HT-29 (cell line): ENCODE measurements around the gene ATP2C1. TPM values are rescaled to one million over a fixed set of nuclear protein-coding genes. Genes with fewer than 3 reads are reported as not detected.

ENCODE experiments used
- DNase-seq: peaks from one replicate; pipeline ENCODE4 v3.0.0-alpha.2; 2015; ENCODE audit warnings: low spot score
- total RNA-seq: library from RNA; depleted of rRNA; stranded (reverse); fragments of >200 nt; shearing (Covaris generic); gene quantifications from 2 replicates; pipeline ENCODE4 v1.2.3, GENCODE V29; 2014

Gene ATP2C1
- total RNA-seq, 1 experiment from 2014 or later = 29.3 TPM

DNA sequence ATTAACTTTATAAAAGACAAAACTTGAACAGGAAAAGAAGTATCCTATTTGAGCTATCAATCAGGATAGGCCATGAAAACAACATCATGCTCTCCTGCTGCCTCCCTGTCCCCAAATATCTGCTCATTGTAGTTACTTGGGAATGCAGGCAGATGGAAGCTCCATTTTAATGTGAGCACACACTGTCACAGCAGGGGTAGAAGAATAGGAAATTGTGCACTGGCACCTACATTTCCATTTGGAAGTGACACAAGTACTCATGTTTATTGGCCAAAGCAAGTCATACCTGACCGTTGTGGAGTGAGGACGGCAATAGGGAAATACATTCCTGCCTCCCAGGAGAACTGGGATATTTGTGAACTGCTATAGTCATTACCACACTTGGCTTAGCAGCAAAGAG lies 80.3 kb downstream of the ATP2C1 start:
- DNase-seq = no peak

- no peak for DNase-seq
Measured at GRCh38 chr3:130975251-130975650, 81.4 kb downstream of the ATP2C1 start.

DNA sequence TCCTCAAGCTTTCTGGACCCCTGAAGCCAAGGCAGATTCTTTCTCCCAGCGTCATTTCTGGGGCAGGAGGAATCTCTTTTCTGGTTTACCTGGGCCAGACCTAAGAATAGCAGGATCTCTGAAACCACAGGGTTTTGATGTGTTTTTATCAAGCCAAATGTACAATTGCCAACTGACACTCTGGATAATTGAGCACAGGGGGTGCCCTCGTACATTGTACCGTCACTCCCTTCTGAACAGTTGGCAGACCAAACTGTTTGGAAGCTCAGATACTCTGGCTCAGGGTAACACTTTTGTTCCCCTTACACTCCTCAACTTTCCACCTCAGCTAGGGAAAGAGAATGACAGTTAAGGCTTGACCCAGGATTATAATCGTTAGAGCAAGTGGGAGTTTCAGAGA lies 82.8 kb downstream of the ATP2C1 start:
- DNase-seq = no peak

DNA sequence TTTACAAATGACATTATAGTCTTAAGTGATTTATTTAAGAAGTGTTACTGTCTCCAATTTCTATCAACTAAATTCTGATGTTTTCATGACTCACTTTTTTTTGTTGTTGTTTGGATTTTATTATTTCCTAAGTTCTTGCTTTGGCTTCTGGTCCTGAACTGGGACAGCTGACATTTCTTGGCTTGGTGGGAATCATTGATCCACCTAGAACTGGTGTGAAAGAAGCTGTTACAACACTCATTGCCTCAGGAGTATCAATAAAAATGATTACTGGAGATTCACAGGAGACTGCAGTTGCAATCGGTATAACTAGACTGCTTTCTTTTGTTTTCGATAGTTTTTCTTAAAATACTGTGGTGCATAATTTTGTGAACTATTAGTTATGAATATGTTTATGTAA lies 85.2 kb downstream of the ATP2C1 start:
- no peak for DNase-seq

DNA sequence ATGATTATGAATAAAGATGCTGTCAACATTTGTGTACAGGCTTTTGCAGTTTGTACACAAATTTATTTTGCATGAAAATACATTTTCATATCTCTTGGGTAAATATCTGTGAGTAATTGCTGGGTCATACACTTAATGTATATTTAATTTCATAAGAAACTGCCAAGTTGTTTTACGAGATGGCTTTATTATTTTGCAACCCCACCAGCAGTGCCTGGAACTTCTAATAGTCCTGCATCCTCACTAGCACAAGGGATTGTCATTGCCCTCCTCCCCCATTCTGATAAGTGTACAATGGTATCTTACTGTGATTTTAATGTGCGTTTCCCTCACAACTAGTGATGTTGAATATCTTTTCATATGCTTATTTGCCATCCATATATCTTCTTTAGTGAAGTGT lies 87.6 kb downstream of the ATP2C1 start:
- no peak for DNase-seq

DNA sequence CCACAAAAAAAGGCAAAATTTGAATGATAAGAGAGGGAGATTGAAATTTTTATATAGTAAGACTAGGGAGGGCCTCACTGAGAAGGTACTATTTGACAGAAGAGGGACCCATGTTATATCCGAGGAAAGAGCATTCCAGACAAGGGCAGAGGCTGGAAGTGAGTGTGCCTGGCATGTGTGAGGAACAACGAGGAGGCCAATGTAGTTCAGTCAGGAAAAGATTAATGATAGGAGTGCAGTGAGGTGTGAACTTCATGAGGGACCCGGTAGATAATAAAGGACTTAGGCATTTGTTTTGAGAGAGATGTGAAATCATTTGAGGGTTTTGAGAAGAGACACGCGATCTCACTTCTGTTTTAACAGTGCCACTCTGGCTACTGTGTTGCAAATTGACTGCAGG lies 96.4 kb downstream of the ATP2C1 start:
- DNase-seq = no peak

- DNase-seq = no peak
Measured at GRCh38 chr3:130991126-130991525, 97.2 kb downstream of the ATP2C1 start.

- DNase-seq = no peak
Measured at GRCh38 chr3:130992344-130992743, 98.5 kb downstream of the ATP2C1 start.

GRCh38 chr3:130997289-130997688 lies 103.4 kb downstream of the ATP2C1 start:
- DNase-seq = no peak

- DNase-seq = no peak
Measured at GRCh38 chr3:131001071-131001470, 107.2 kb downstream of the ATP2C1 start.

DNA sequence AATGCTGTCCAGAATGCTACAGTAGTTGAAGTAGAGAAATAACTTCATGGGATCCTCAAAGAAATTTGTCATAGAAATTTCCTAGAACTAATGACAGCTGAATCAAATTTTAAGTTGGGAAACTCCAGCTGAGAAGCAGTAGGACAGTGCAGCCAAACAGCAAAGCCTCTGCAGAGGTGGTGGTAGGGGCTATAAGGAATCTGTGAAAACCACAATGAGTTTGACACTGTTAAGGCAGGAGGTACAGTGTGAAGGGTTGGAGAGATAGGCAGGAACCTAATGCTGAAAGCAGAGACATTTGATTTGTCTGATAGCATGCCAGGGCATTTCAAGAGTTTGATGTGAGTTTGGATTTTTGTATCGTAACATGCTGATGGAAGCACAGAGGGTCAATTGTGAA lies 110.7 kb downstream of the ATP2C1 start:
- no peak for DNase-seq

DNA sequence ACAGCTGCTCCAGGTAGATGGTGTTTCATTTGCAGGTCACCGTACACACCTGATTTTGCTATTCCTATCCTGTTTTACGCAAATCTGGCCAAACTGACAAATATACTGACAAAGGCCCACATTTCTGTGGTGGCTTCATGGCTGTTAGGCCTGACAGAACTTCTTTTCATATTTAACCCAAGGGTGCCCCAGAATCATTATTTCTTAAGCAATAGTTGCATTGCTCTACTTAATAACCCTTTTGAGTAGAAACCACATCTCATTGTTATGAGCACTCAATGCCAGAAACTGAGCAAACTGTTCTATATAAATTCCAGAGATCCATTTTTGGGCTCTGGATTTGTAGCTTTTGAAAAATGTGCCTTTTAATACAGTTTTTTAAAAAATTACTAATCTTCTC lies 113.4 kb downstream of the ATP2C1 start:
- DNase-seq = no peak

- DNase-seq = no peak
Measured at GRCh38 chr3:131007782-131008181, 113.9 kb downstream of the ATP2C1 start.

GRCh38 chr3:131008326-131008725 lies 114.4 kb downstream of the ATP2C1 start:
- no peak for DNase-seq

DNA sequence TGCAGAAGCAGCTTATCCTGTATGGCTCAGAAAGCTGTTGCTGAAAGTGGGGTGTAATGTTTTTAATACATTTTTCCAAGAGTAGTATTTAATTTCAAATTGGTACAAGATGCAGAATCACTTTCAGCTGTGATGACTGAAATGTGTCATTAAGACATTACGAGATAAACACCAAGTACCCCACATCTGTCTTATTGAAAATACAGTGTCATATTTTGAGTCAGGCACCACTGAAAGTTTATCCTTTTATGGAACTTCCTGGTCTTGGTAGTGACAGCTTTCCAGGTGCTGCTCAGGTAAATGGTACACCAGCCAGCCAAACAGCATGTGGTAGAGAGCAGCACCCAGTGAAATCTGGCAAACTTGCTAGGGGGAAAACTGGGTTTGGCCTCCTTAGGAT lies 115.8 kb downstream of the ATP2C1 start:
- DNase-seq = no peak

- DNase-seq = no peak
Measured at GRCh38 chr3:131018970-131019369, 125.1 kb downstream of the ATP2C1 start.

GRCh38 chr3:131020122-131020693 lies 126.3 kb downstream of the ATP2C1 start:
- no peak for DNase-seq

- no peak for DNase-seq
Measured at GRCh38 chr3:131025539-131025938, 131.7 kb downstream of the ATP2C1 start.

GRCh38 chr3:131026321-131027151 lies 132.7 kb downstream of the ATP2C1 start, which contains the start of the genes ASTE1 and NEK11:
Gene ASTE1 (minus strand): TSS chr3:131026825. CDS start chr3:131025306, 1,519 bp downstream.
Gene NEK11 (plus strand): TSS chr3:131026877. CDS start chr3:131029709, 2,832 bp downstream.
- DNase-seq = peak; percentile 93

DNA sequence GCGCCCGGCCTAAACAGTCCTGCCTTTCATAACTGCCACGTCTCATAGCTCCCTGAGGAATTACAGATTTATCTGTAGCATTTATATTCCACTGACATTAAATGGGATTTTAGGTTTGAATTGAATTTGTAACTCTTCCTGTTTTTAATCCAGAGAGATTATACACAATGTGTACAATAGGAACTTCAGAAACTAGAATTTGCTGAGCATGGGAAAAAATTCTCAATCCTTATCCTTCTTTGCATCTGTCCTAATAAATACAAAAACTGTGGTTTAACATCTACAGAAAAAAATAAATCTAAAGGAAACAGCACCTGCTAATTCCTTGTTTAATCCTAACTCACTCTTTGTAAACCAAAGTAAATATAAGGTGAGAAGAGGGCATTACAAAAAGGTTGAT lies 135.0 kb downstream of the ATP2C1 start:
- no peak for DNase-seq

- DNase-seq = no peak
Measured at GRCh38 chr3:131031660-131032059, 137.8 kb downstream of the ATP2C1 start.

DNA sequence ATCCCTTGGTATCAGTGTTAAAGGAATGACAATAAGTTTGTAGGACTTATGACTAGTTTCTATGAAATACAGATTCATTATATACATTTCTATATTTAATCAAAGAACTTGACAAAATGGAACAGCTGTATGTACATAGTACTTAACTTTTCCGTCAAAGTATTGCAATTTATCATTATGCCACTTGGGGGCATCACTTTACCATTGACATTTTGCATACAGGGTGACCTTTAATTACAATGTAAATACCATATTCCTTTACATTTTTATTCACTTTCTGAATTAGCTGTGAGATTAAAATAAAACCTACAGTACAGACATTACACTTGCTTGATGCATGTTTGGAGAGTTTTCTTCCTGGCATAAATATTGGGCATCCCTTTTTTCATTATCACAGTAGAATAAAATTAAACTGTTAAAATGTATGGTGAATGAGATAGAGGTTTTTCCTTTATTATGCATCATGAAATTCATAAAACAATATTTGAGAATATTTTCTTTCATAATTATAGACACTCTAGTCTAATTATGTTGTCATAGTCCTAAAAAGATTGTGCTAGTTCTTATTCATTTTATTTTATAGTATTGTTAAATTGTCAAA lies 139.7 kb downstream of the ATP2C1 start:
- DNase-seq = peak; percentile 70
